Left cardiac atrium (tissue), 4 donors: ENCODE data around the gene C20orf204. TPM values are rescaled to one million over a fixed set of nuclear protein-coding genes. Genes with fewer than 3 reads are reported as not detected.

Experiments
- ATAC-seq, 2 donors: fragments of 200-7000 bp; cut with Tn5 transposase; one replicate each; pipeline ENCODE4 v1.9.1; 2020; ENCODE audit warnings: mild to moderate bottlenecking in 2 of 2, moderate library complexity in 2 of 2
- DNase-seq: peaks from one replicate; pipeline ENCODE4 v3.0.0-alpha.2; 2020
- intact Hi-C, 2 donors: fragments of 100-400 bp; cut with DNase I; formaldehyde crosslinking; loops; one replicate each; pipeline versions ENCODE4 v1.14.1 to v1.15.1; 2022 to 2023
- total RNA-seq, 2 donors: library from RNA; stranded (reverse); fragmentation: NEBNext Ultra II Directional; extraction: Animal tissue kit (Norgen Biotek cat#: 25700); gene quantifications; one replicate each; pipeline ENCODE4 v1.2.1, GENCODE V29; 2021
- donor health status: DM: no; HTN: yes; CAD: no.
- donor health status: DM: no; HTN: yes; CAD: no; lungs with severe emphysema.
- donor health status: DM: yes; HTN: yes; CAD: no.
- donor health status: Dilated cardiomyopathy.

C20orf204 gene
- total RNA-seq, 2 donors from 2014 or later, result 0.29 to 1.0 TPM

DNA sequence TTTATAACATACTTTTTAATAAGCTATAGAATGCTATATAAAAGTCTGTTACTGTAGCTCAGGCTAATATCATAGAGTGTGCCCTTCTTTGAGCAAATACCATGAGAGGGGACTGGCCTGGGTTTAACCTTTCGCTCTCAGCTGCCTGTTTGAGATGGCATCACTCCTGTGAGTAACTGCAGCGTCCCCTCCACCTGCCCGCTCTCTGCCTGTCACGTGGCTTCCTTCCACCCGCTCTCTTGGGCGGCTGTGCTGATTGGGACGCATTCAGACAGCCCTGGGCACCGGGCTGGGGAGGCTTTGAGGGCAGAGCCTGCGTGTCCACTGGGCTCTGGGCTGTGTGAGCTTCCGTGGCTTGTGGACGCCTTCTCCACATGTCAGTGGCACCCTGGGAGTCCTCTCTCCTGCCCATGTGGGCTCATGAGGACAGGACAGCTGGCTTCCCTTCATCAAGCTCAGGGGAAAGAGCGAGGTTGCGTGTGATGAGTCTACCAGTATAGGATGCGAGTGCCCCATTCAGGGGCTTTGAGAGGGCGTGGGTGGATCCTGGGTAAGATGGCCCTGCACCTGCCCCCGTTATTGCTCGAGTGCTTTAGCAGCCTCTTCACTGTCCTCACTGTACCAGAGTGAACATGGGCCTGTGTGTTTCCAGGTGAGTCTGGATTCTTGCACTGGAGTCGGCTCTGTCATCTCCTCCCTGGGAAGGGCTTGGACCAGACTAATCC lies 10.7 kb upstream of the C20orf204 start:
- intact Hi-C loops, result no loop called here
- ATAC-seq (no peak), DNase-seq (no peak)

GRCh38 chr20:64025826-64026412 lies 10.1 kb upstream of the C20orf204 start:
- ATAC-seq, result no peak

GRCh38 chr20:64027981-64028685 lies 7.8 kb upstream of the C20orf204 start:
- intact Hi-C loops, result no loop called here
- DNase-seq, result no peak
- ATAC-seq, result no peak

More at GRCh38 chr20:64025826-64026412, 10.1 kb upstream of the C20orf204 start:
- intact Hi-C loops, result no loop called here
- DNase-seq, result no peak

DNA sequence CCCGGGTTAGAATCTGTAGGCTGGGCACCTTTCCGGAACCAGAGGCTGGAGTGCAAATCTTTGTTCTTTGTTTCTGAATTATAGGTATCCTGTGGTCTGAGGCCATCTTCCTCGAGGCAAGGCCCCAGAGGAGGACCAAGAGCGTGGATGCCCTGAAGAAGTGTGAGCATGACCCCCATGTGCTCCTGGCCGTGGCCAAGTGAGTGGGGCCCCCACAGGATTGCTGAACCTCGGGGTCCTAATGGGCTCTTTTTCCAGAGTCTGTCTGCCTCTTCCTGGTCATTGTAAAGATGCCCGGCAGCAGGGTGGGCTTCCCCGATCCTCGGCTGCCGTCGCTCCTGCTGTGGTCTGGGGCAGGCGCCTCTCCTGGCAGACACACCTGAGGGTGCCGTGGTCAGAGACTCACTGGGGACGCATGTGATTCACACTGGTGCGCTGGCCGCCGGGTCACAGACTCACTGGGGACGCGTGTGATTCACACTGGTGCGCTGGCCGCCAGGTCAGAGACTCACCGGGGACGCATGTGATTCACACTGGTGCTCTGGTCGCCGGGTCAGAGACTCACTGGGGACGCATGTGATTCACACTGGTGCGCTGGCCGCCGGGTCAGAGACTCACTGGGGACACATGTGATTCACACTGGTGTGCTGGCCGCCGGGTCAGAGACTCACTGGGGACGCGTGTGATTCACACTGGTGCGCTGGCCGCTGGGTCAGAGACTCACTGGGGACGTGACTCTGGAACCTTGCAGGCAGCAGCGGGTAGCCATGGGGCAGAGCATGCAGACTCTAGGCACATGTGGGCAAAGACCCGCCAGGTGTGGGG lies 6.5 kb upstream of the C20orf204 start:
- intact Hi-C loops, result no loop called here
- DNase-seq (no peak), ATAC-seq (no peak)

DNA sequence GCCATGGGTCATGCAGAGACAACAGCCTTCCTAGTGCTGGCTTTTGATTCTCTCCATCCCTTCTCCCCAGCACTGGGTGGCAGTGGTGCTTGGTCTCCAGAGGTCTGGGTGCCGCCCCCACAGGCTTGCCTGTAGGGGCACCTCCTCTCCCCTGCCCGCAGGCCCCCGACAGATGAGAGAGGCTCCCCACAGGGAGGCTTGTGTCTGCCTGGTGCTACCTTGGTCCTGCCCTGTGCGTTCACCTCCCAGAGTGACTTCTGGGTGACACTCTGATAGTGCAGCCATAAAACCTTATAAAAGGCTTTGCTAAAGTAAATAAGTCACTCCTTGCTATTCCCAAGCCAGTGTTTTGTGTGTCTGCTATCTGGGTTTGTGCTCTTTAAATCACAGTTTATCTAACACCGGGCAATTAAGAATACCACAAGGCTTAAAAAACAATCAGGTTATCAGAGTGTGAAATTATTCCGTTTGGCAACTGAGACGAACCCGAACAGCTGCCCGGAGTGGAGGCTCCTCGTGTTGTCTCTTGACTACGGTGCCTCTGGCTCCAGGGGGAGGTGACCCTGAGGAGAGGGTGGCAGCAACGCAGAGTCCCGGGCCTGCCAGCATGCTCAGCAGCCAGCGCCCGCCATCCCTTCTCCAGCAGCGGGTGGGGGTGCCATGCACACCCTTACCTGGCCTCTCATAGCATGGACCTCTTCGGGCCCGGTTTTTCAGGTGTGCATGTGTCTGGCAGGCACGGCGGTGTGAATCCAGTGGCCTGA lies 5.4 kb upstream of the C20orf204 start:
- no peak for DNase-seq
- intact Hi-C loops, result no loop called here
- no peak for ATAC-seq

DNA sequence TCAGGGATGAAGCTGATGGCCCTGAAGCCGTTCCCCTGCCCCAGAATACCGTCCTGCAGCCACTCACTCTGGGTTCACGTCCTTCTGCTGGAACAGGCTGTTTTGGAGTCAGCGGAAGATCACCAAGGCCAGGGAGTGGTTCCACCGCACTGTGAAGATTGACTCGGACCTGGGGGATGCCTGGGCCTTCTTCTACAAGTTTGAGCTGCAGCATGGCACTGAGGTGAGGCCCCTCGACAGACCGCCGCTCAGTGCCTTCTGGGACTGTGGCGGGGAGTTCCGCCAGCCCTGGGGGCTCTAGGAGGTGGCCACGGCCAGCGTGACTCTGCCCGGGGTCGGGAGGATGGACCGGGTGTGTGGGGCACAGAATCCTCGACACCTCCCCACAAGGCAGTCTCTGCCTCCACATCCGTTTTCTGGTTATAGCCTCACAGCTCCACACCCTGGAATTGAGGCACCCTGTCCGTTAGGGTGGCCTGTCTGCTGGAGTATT lies 4.1 kb upstream of the C20orf204 start:
- DNase-seq, result no peak
- intact Hi-C loops, result no loop called here
- no peak for ATAC-seq

DNA sequence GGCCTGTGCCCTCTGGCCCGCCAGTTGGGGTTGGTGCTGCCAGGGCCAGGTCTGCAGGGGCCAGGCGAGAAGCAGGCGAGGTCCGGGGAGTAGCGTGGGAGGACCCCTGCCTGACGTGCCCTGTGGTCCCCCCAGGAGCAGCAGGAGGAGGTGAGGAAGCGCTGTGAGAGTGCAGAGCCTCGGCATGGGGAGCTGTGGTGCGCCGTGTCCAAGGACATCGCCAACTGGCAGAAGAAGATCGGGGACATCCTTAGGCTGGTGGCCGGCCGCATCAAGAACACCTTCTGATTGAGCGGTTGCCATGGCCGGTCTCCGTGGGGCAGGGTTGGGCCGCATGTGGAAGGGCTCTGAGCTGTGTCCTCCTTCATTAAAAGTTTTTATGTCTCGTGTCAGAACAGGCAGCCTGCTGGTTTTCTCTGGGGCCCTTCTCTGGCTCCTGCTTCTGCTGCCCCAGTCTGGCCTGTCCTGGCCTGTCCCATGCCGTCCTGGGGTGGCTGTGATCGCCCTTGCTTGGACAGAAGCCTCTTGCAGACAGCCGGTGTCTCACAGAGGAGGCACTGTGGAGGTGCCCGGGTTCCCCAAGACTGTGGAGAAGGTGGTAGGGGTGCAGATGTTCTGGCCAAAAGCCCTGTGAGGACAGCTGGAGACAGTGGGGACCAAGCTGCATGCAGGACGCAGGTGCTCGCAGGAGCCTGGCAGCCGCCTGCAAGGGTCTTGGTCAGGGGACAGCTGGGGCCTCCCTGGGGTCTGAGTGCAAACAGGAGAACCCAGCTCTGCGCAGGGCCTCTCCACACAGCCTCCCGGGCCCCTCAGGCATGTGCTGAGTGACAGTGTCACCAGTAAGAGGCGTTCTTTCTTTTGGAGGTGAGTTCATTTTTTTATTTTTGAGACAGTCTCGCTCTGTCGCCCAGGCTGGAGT lies 3.0 kb upstream of the C20orf204 start:
- DNase-seq (no peak), ATAC-seq (no peak)
- intact Hi-C loops, result no loop called here

GRCh38 chr20:64033981-64034493 lies 1.9 kb upstream of the C20orf204 start:
- ATAC-seq (peak in 1 of 2 donors; percentile 34), DNase-seq (no peak)
- intact Hi-C loops, result no loop called here

GRCh38 chr20:64035066-64035932 lies 683 bp upstream of the C20orf204 start:
- DNase-seq (no peak), ATAC-seq (no peak)
- intact Hi-C loops, result no loop called here

- intact Hi-C loops, result no loop called here
These were observed 590 bp downstream of the C20orf204 start for GRCh38 chr20:64036346-64037198.

DNA sequence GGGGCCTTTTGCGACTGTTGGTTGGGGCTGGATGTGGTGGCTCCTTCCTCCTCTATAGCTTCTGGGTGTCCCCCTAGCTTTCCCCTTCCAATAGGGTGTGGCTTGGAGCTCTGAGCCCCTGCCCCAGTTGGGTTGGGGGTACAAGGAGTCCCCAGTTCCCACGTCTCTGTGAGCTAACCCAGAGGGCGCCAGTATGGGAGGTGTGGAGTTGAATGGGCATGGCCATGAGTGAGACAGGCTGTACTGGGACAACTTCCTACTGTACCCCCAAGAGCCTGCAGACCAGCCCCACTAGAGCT lies 1.2 kb downstream of the C20orf204 start:
- ATAC-seq, result no peak
- intact Hi-C loops, result no loop called here
- DNase-seq, result no peak

More at GRCh38 chr20:64036346-64037198, 590 bp downstream of the C20orf204 start:
- ATAC-seq (no peak), DNase-seq (no peak)

GRCh38 chr20:64037498-64038213 lies 1.7 kb downstream of the C20orf204 start:
- intact Hi-C loops, result no loop called here
- DNase-seq, result no peak
- ATAC-seq, result no peak

DNA sequence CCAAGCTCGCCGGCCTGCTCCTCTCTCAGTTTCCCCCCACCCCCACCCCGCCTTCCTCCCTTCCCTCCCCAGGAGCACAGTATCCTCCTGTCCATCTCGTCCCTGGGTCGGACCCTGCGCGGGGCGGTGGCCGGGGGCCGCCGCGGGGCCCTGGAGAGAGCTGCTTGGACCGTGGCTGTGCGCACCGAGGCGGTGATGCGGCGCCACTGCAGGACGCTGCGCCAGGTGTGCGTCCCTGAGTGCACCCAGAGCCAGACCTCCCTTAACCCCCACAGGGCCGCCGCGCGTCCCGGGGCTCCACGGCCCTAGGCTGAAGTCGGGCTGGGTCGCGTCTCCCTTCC lies 2.2 kb downstream of the C20orf204 start:
- intact Hi-C loops, result no loop called here
- DNase-seq (no peak), ATAC-seq (peak in 1 of 2 donors; percentile 9)

GRCh38 chr20:64038565-64039292 lies 2.7 kb downstream of the C20orf204 start:
- DNase-seq (peak; percentile 89), ATAC-seq (peak; percentile 85 to 86)
- intact Hi-C loops, result no loop called here
